ENCODE measurements around the gene INPP5A. TPM values are rescaled to one million over a fixed set of nuclear protein-coding genes. Genes with fewer than 3 reads are reported as not detected.

The INPP5A gene
- total RNA-seq, 1 experiment from 2014 or later, result 12.3 TPM

- TF ChIP-seq CEBPB (IDR thresholded peaks at IDR 0.05; ENCODE audit: low read depth) (no peak), EGR1 (IDR thresholded peaks at IDR 0.05; ENCODE audit: low read depth) (no peak), ZNF274 (IDR thresholded peaks at IDR 0.05; ENCODE audit: low read depth, low read length) (no peak)
These were observed 82.3 kb downstream of the INPP5A start (continued) for GRCh38 chr10:132619927-132620326.

GRCh38 chr10:132624061-132624846, 86.7 kb downstream of the INPP5A start:
- no peak overlapping the region for H3K4me2 ChIP-seq (ENCODE audit: low read length)
- TF ChIP-seq YY1 (IDR thresholded peaks at IDR 0.05; ENCODE audit: extremely low read depth, insufficient replicate concordance, low read depth, low read length) (no peak), FOSL1 (IDR thresholded peaks at IDR 0.05; ENCODE audit: low read depth) (no peak), POLR2A (IDR thresholded peaks at IDR 0.05; ENCODE audit: borderline replicate concordance, extremely low read depth, insufficient read depth, insufficient read length) (no peak), CEBPB (IDR thresholded peaks at IDR 0.05; ENCODE audit: low read depth) (no peak), ZBTB33 (IDR thresholded peaks at IDR 0.05; ENCODE audit: extremely low read depth, insufficient replicate concordance, low read length) (no peak), ATF3 (IDR thresholded peaks at IDR 0.05) (no peak), EGR1 (IDR thresholded peaks at IDR 0.05; ENCODE audit: low read depth) (no peak), POLR2AphosphoS5 (IDR thresholded peaks at IDR 0.05; ENCODE audit: low read depth, low read length) (no peak), RAD21 (IDR thresholded peaks at IDR 0.05; ENCODE audit: low read depth) (no peak), SIN3A (IDR thresholded peaks at IDR 0.05; ENCODE audit: low read depth) (no peak), SP1 (IDR thresholded peaks at IDR 0.05; ENCODE audit: low read depth) (no peak), CBX3 (IDR thresholded peaks at IDR 0.05; ENCODE audit: low read depth) (no peak), TCF7L2 (IDR thresholded peaks at IDR 0.05; ENCODE audit: borderline replicate concordance, extremely low read depth, insufficient read depth, insufficient read length) (no peak), EZH2 (IDR thresholded peaks at IDR 0.05) (no peak), EZH2phosphoT487 (IDR thresholded peaks at IDR 0.05; ENCODE audit: borderline replicate concordance) (no peak), ZNF274 (IDR thresholded peaks at IDR 0.05; ENCODE audit: low read depth, low read length) (no peak)
- ATAC-seq, result no peak

More at GRCh38 chr10:132624061-132624846, 86.7 kb downstream of the INPP5A start:
- H2AFZ ChIP-seq (ENCODE audit: low read depth, low read length, poor library complexity, severe bottlenecking), result no peak overlapping the region
- no peaks in the 10 kb centered on the region for H3K27me3 ChIP-seq (ENCODE audit: insufficient read depth, low read length)
- RAD21 ChIA-PET (ENCODE audit: low non-redundant PET in 1 of 2, low total read pairs in 2 of 2, uncharacterized antibody in 2 of 2, unreplicated experiment in 2 of 2), result no interaction called here
- BruUV-seq (replicated peaks), result no TSS peak
- no peak overlapping the region for H3K4me3 ChIP-seq (replicated peaks in 1 of 2; ENCODE audit: low read depth in 1 of 2, low read length in 2 of 2)
- CTCF ChIA-PET, result no interaction called here
- no peak overlapping the region for H3K27ac ChIP-seq (ENCODE audit: low read depth, low read length)
- POLR2A ChIA-PET, result no interaction called here
- no peaks in the 10 kb centered on the region for H4K20me1 ChIP-seq (ENCODE audit: insufficient read depth)
- H3K4me1 ChIP-seq (ENCODE audit: control insufficient read depth in 1 of 2, insufficient read depth in 2 of 2, low read length in 2 of 2), result no peaks in the 10 kb centered on the region
- intact Hi-C loops (cut with micrococcal nuclease), result no loop called here
- no peak overlapping the region for H3K9ac ChIP-seq (ENCODE audit: low read length)
- DNase-seq (ENCODE audit: low read depth, low spot score), result no peak
- no peaks in the 10 kb centered on the region for H3K79me2 ChIP-seq (ENCODE audit: insufficient read depth, low read length)
- no peaks in the 10 kb centered on the region for H3K9me2 ChIP-seq (ENCODE audit: insufficient read depth)
- no peaks in the 10 kb centered on the region for H3K36me3 ChIP-seq (ENCODE audit: control insufficient read depth in 1 of 2, insufficient read depth in 2 of 2, low read length in 2 of 2)
- H3K9me3 ChIP-seq (ENCODE audit: control insufficient read depth in 1 of 2, insufficient read depth in 1 of 2, low read depth in 1 of 2, low read length in 2 of 2), result no peaks in the 10 kb centered on the region
